Activated CD8-positive, alpha-beta T cell treated with anti-CD3 and anti-CD28 coated beads, Interleukin-2, amount 10 ng/mL, durations not matched to agents 7 days and 5 days (primary cell): Measurements from ENCODE around the gene ACTN3. TPM values are rescaled to one million over a fixed set of nuclear protein-coding genes. Genes with fewer than 3 reads are reported as not detected.
A peak's percentile ranks its signal among the peaks of the same experiment; 100 is the strongest.
"Not testable (repeated sequence)": the region's sequence is repeated elsewhere in the genome, so short reads cannot be mapped to it uniquely, and the experiment has no call there.

Source experiments
- ATAC-seq: fragments of 150-1000 bp; cut with Tn5 transposase; one replicate; pipeline ENCODE4 v1.10.0; 2021; ENCODE audit warnings: moderate library complexity
- CTCF ChIA-PET: fragments of 350-600 bp; sonication (Branson Sonifier 250); formaldehyde crosslinking; loops from one replicate; lab custom pipeline; 2021; ENCODE audit warnings: antibody characterized with exemption; lab: Charles Lee
- POLR2A ChIA-PET: fragments of 350-600 bp; sonication (Branson Sonifier 250); formaldehyde crosslinking; loops from one replicate; lab custom pipeline; 2021; ENCODE audit warnings: antibody characterized with exemption; lab: Charles Lee
- DNase-seq: peaks from one replicate; pipeline ENCODE4 v3.0.0-alpha.2; 2020
- H3K27ac Mint-ChIP-seq: one replicate; pipeline ENCODE4 v1.8.0; 2021; ENCODE audit warnings: mild to moderate bottlenecking, mixed read lengths
- H3K27me3 Mint-ChIP-seq: one replicate; pipeline ENCODE4 v1.8.0; 2021; ENCODE audit warnings: low read depth, mixed read lengths
- H3K36me3 Mint-ChIP-seq: one replicate; pipeline ENCODE4 v1.8.0; 2021; ENCODE audit warnings: low read depth, mixed read lengths
- H3K4me1 Mint-ChIP-seq: one replicate; pipeline ENCODE4 v1.8.0; 2021; ENCODE audit warnings: low read depth, mixed read lengths
- H3K4me3 Mint-ChIP-seq: one replicate; pipeline ENCODE4 v1.8.0; 2021; ENCODE audit warnings: mild to moderate bottlenecking, mixed read lengths
- H3K9me3 Mint-ChIP-seq: one replicate; pipeline ENCODE4 v1.8.0; 2022; ENCODE audit warnings: mixed read lengths; ENCODE audit not compliant: insufficient read depth
- total RNA-seq, 2 experiments: library from RNA; stranded (reverse); gene quantifications; one replicate each; pipeline ENCODE4 v1.2.3, GENCODE V29; 2021

ACTN3 gene
- total RNA-seq, 2 experiments from 2014 or later = not detected

DNA sequence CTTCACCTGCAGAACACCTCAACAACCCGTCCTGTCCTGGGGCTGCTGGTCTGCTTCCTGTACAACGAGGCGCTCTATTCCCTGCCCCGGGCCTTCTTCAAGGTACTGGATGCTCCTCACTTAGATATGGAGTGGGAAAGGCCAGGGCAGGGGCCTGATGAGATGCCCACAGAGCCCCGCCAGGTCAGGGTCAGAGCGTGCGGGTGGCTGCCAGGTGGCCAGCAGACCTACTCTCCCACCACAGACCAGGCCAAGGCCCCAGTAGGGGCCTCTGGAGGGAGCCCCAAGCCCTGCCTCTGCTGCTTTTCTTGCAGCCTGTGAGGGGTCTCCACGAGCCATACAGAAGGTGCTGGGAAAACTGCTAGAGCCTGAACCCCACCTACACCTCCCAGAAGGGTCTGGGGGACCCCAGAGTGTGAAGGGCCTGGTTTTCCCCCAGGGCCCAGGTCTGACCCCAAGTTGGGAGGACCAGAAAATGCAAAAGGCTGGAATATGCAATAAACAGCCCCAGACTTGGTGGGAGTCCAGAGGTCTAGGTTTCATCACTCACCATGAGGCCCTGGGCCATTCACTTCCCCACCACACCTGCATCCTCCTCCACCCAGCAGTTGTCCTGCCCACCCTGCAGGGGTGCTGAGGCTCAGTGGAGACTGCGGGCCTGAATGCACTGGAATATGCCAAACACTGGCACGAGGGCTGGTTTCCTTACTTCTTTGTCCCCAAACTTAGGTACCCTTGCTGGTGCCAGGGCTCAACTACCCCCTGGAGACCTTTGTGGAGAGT, 15.6 kb upstream of the ACTN3 start:
- H3K27me3 Mint-ChIP-seq = no peaks in the 10 kb centered on the region
- ChIA-PET POLR2A (no interaction called here), CTCF (no interaction called here)
- H3K36me3 Mint-ChIP-seq = peaks cover 10% of the 10 kb centered on the region
- no peak for ATAC-seq
- H3K4me1 Mint-ChIP-seq = no peaks in the 10 kb centered on the region
- H3K27ac Mint-ChIP-seq = no peak overlapping the region
- no peak overlapping the region for H3K4me3 Mint-ChIP-seq
- no peaks in the 10 kb centered on the region for H3K9me3 Mint-ChIP-seq
- DNase-seq = no peak

DNA sequence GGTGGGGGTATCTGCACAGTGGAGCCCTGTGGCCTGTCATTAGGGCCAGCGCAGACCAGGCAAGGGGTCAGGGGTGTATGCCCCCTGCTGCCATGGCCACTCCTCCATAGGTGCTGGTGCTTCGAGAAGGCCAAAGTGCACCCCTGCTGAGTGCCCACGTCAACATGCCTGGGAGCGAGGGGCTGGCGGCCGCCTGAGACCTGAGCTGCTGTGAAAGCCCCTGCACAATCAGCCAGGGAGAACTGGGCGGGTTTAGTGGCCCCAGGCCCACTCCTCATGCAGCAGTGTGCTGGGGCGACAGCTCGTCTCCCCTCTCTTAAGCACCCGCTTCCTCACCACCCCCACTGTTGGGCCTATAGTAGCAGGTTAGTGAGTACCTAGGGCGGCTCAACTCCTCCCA, 14.9 kb upstream of the ACTN3 start:
- Mint-ChIP-seq H3K4me3 (no peak overlapping the region), H3K27ac (no peak overlapping the region), H3K9me3 (no peaks in the 10 kb centered on the region), H3K36me3 (peaks cover 10% of the 10 kb centered on the region), H3K4me1 (no peaks in the 10 kb centered on the region), H3K27me3 (no peaks in the 10 kb centered on the region)
- ChIA-PET CTCF (no interaction called here), POLR2A (no interaction called here)
- ATAC-seq (no peak), DNase-seq (no peak)

DNA sequence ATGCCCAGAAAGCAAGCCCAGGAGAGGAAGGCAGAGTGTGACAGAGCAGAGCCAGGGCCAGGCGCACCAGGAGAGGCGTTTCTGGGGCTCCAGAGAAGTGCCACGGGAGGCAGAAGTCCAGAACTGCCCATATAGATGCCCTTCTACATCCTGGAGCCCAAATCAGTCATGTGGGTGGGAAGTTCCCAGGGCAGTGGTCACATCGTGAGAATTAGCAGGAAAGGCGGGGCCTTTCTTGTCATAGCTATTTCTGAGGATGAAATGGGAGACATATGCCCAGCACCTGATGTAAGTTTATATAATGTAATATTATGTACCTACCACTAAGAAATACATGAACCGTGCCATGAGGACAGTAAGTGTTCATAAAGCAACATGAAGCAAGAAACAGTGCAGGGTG, 13.9 kb upstream of the ACTN3 start:
- Mint-ChIP-seq H3K4me1 (no peaks in the 10 kb centered on the region), H3K9me3 (no peaks in the 10 kb centered on the region), H3K36me3 (peaks cover 13% of the 10 kb centered on the region), H3K27ac (no peak overlapping the region), H3K4me3 (no peak overlapping the region), H3K27me3 (no peaks in the 10 kb centered on the region)
- POLR2A ChIA-PET = no interaction called here
- CTCF ChIA-PET = interaction anchor here (0.9 kb wide), 1 partner anchor 11 kb away, joined by 3 read pairs; no protein-coding TSS in a partner anchor
- DNase-seq (no peak), ATAC-seq (no peak)

DNA sequence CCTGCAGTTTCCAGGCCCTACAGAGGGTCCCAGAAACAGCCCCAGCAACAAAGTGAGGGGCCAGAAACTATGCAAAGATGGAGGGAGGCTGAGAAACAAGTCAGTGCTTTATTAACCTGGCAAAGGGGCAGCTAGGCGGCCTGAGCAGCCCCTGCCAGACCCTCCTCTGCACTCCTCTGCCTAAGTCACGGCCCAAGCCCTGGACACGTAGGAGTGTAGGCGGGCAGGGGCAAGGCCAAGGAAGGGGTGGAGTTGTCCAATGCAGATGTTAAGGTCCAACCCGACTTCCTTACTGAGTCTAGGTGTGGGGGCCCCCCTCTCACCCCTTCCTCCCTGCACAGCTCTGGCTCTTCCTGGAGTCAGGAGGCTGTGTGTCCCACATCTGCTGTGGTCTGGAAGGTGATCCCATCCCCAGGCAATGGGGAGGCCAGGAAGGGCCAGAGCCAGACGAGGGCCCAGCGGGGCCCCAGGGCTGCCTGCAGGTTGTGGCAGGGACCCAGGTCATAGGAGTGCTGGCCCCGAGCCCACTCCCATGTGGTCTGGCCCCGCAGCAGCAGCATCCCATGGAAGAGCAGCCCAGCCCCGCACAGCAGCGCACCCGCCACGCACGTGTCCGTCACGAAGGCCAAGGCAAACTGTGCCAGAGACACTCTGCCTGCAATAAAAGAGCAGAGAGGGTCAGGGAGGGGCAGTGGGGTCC, 7.4 kb upstream of the ACTN3 start:
- Mint-ChIP-seq H3K9me3 (no peaks in the 10 kb centered on the region), H3K27me3 (no peaks in the 10 kb centered on the region), H3K36me3 (peaks cover 39% of the 10 kb centered on the region), H3K4me1 (peaks cover 27% of the 10 kb centered on the region), H3K4me3 (no peak overlapping the region), H3K27ac (no peak overlapping the region)
- DNase-seq (no peak), ATAC-seq (no peak)
- ChIA-PET POLR2A (no interaction called here), CTCF (no interaction called here)

DNA sequence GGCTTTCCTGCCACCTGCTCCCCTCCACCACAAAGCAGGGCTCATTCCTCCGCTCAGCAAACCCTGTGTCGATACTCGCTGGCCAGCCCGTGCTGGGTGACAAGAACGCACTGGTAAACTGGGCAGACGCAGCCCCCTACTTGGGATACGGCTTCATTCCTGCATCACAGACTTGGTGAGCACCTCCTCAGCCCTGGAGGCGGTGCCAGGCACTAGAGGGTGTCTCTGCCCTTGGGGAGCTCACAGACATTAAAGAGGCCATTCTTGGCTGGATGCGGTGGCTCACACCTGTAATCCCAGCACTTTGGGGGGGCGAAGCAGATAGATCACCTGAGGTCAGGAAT, 6.9 kb upstream of the ACTN3 start:
- ATAC-seq (no peak), DNase-seq (no peak)
- Mint-ChIP-seq H3K4me3 (no peak overlapping the region), H3K4me1 (peaks cover 28% of the 10 kb centered on the region), H3K36me3 (peaks cover 39% of the 10 kb centered on the region), H3K9me3 (no peaks in the 10 kb centered on the region), H3K27me3 (no peaks in the 10 kb centered on the region), H3K27ac (no peak overlapping the region)
- POLR2A ChIA-PET = no interaction called here
- CTCF ChIA-PET = no interaction called here

DNA sequence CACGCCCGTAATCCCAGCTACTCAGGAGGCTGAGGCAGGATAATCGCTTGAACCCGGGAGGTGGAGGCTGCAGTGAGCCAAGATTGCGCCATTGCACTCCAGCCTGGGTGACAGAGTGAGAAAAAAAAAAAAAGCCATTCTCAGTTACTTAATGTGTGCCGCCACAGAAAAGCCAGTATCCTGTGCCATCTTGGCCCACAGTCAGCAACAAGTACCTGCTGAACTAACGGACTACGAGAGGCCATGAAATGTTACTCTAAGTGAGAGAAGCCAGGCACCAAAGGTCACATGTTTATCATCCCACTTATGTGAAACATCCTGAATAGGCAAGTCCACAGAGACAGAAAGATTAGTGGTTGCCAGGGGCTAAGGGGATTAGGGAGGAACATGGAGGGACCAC, 6.1 kb upstream of the ACTN3 start:
- CTCF ChIA-PET, POLR2A ChIA-PET: not testable (repeated sequence)

DNA sequence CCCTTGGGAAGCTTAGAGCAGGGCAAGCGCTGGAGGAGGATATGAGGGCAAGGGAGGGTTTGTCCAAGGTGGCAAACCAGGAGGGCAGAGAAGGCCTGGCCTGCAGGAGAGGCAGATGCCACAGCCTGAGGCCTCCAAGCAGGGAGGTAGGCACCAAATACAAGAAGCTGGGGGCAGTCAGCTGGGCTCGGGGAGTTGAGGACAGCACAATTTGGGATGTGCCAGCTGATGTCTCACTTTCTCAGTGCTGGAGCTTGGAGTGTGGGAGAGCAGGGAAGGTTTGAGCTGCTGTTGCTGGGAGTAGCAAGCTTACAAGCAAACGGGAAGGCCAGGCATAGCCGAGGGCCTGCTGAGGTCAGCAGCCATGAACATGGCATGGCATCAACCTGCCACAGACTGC, 4.8 kb upstream of the ACTN3 start:
- peak overlapping the region; percentile 89 for H3K27ac Mint-ChIP-seq
- ChIA-PET POLR2A (interaction anchor here (1.2 kb wide), 1 partner anchor 98 kb away, joined by 4 read pairs; no protein-coding TSS in a partner anchor), CTCF (interaction anchor here (2.0 kb wide), 1 partner anchor 136 kb away, joined by 13 read pairs; the partner anchor contains the start of gene RBM4B)
- H3K4me3 Mint-ChIP-seq = no peak overlapping the region
- ATAC-seq = no peak
- no peak for DNase-seq
- peaks cover 38% of the 10 kb centered on the region for H3K4me1 Mint-ChIP-seq
- H3K36me3 Mint-ChIP-seq = peaks cover 33% of the 10 kb centered on the region
- H3K9me3 Mint-ChIP-seq = no peaks in the 10 kb centered on the region
- H3K27me3 Mint-ChIP-seq = no peaks in the 10 kb centered on the region

More for the DNA sequence above, 6.1 kb upstream of the ACTN3 start:
- Mint-ChIP-seq H3K4me1 (peaks cover 32% of the 10 kb centered on the region), H3K36me3 (peaks cover 36% of the 10 kb centered on the region)
- not testable (repeated sequence) for H3K4me3 Mint-ChIP-seq, H3K9me3 Mint-ChIP-seq, DNase-seq, ATAC-seq, H3K27me3 Mint-ChIP-seq, H3K27ac Mint-ChIP-seq

DNA sequence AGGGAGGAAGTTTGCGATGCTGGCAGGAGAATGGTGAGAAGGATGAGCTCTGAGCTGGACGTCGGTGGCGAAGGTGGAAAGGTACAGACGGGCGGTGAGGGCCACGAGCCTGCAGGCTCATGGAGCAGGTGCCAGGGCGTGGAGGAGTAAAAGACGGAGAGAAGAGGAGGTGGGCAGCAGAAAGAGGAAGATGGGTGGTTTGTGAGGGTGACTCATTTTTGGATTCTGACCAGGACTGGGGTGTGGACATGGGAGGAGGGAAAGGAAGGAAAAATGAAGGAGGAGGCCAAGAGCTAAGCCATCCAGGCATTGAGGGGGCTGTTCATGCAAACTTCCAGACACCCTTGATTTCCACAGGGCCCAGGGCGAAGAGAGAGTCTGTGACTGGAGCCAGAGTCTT, 4.3 kb upstream of the ACTN3 start:
- H3K36me3 Mint-ChIP-seq = peaks cover 29% of the 10 kb centered on the region
- ChIA-PET POLR2A (interaction anchor here (1.2 kb wide), 1 partner anchor 97 kb away, joined by 4 read pairs; no protein-coding TSS in a partner anchor), CTCF (interaction anchor here (2.0 kb wide), 1 partner anchor 136 kb away, joined by 13 read pairs; the partner anchor contains the start of gene RBM4B)
- no peaks in the 10 kb centered on the region for H3K9me3 Mint-ChIP-seq
- peaks cover 38% of the 10 kb centered on the region for H3K4me1 Mint-ChIP-seq
- ATAC-seq (no peak), DNase-seq (no peak)
- H3K27me3 Mint-ChIP-seq = no peaks in the 10 kb centered on the region
- H3K27ac Mint-ChIP-seq = peak overlapping the region; percentile 89
- H3K4me3 Mint-ChIP-seq = peak overlapping the region; percentile 63

DNA sequence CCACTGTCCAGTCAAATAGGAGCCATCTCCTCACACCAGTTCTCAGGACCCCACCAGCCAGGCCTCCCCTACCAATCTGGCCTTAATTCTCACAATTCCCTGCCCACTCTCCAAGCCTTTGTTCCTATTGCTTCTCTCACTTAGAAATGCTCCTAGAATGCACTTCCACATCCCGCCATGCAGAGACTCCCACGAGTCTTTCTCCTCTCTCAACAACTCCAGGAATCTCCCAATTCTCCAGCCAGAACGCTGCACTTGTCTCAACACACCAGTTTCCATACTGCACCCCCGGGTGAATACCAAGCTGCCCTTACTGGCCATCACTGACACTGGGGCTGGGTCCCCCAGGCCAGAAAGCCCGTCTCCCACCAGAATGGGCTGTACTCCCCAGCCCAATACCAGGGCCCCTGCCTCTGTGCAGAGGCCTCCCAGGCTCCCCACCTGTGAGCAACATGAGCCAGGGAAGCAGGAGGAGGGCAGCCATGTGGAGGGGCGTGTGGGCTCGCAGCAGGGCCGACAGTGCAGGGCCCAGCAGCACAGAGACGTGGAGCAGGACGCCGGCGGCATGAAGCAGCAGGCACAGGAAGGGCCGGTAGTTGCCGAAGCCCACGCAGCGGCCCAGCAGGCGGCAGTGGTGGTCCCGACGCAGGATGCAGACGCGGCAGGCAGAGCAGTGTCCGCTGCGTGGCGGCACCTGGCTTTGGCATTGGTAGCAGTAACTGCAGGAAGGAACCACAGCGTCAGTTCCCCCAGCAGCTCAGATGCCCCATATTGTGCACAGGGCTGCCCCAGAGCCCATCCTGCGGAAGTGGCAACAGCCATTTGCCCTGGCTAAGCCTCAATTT, 3.2 kb upstream of the ACTN3 start:
- ChIA-PET POLR2A (interaction anchor here (1.0 to 1.4 kb wide), 3 partner anchors 73 to 134 kb away, joined by 3 to 4 read pairs (median 4); no protein-coding TSS in a partner anchor), CTCF (interaction anchor here (0.6 to 2.9 kb wide), 7 partner anchors 11 to 135 kb away, joined by 3 to 20 read pairs (median 9); partner anchors contain the start of genes CCDC87, CCS, RBM4 and RBM4B)
- peak; percentile 63 for ATAC-seq
- peaks cover 38% of the 10 kb centered on the region for H3K4me1 Mint-ChIP-seq
- H3K36me3 Mint-ChIP-seq = peaks cover 25% of the 10 kb centered on the region
- H3K4me3 Mint-ChIP-seq = peak overlapping the region; percentile 63
- H3K9me3 Mint-ChIP-seq = no peaks in the 10 kb centered on the region
- H3K27me3 Mint-ChIP-seq = peaks cover 3% of the 10 kb centered on the region
- DNase-seq = peak; percentile 87
- H3K27ac Mint-ChIP-seq = peak overlapping the region; percentile 89

DNA sequence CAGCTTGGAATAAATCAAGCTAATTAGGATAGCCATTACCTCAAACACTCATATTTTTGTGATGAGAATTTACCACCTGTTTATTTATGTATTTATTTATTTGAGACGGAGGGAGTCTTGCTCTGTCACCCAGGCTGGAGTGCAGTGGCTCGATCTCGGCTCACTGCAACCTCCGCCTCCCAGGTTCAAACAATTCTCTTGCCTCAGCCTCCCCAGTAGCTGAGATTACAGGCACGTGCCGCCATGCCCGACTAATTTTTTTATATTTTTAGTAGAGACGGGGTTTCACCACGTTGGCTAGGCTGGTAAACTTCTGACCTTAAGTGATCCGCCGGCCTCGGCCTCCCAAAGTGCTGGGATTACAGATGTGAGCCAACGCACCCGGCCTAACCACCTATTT, 1.8 kb upstream of the ACTN3 start:
- Mint-ChIP-seq H3K4me1 (peaks cover 38% of the 10 kb centered on the region), H3K4me3 (peak overlapping the region; percentile 83), H3K27me3 (peaks cover 13% of the 10 kb centered on the region), H3K27ac (peak overlapping the region; percentile 78), H3K36me3 (peaks cover 24% of the 10 kb centered on the region)
- CTCF ChIA-PET = interaction anchor here (1.6 to 2.9 kb wide), 4 partner anchors 24 to 133 kb away, joined by 5 to 30 read pairs (median 14); partner anchors contain the start of genes CCDC87, CCS and RBM4B
- POLR2A ChIA-PET = interaction anchor here (0.7 to 2.1 kb wide), 5 partner anchors 10 to 297 kb away, joined by 3 to 18 read pairs (median 5); partner anchors contain the start of genes DPP3 and RBM4B
- ATAC-seq, H3K9me3 Mint-ChIP-seq, DNase-seq: not testable (repeated sequence)
